ENCODE data around the gene PDZD7. TPM values are rescaled to one million over a fixed set of nuclear protein-coding genes. Genes with fewer than 3 reads are reported as not detected.

Gene PDZD7
- total RNA-seq, 8 experiments from 2014 or later: 0.27 to 9.6 (median 3.5) TPM

- ATAC-seq (replicated peaks in 6 of 8): no peak
- Histone ChIP-seq H3K4me3 (no peak overlapping the region), H3K27ac (no peak overlapping the region), H3K4me1 (replicated peaks in 1 of 2) (peaks cover 10 to 18% of the 10 kb centered on the region in 2 donors)
- in situ Hi-C loops (cut with MboI; ENCODE audit: low pct_unique_long_range_greater_than_20kb in 2 of 9, low sequenced_read_pairs in 9 of 9, unreplicated experiment in 9 of 9): no loop called here
- WGBS, 10 experiments: 70 to 85% (median 80%) methylated on average over 1 to 4 of the region's 6 CpGs; no CpG with 5 or more reads in 7 of the 10 experiments
Observed at GRCh38 chr10:101008823-101009423, 22.0 kb downstream of the PDZD7 start.

DNA sequence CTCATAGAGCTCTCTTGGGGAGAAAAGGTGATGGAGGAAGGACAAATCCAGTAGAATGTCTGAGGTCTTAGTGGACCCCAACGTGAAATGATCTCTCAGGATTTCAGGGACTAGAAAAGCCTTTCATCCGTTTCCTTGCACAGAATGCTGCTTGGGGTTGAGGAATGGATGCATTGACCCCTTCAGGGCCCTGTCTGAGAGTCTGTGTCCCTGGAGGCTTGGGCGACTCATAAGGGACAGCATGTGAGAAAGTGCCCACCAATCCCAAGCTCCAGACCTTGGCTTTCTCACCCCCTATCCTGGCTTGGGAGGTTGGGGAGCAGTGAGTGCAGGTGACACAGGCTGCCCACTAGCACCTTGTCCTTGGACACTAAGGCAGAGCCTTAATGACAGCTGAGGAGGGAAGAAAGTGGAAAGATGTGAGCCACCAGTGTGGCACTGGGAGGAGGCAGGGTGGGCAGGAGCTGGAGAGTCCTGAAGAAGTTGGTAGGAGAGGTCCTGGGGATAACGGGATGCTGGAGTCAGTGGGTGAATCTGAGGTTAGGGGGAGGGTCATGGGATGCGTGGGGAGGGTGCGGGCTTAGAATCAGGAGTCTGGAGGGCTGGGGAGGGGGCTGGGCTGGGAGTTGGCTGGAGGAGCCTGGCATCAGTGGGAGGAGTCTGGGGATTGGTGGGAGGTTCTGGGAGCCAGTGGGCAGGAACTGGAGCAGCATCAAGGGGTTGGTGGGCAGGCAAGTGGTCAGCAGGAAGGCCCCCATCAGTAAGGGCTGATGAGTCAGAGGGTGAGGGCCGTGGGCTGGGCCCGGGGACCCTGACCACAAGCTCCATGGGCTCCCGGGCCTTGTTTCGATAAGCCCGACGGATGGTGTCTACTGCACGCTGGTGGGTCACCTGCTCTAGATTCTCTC, 22.8 kb downstream of the PDZD7 start:
- H3K27ac ChIP-seq: no peak overlapping the region
- peaks cover 10 to 18% of the 10 kb centered on the region in 2 donors for H3K4me1 ChIP-seq (replicated peaks in 1 of 2)
- in situ Hi-C loops (cut with MboI; ENCODE audit: low pct_unique_long_range_greater_than_20kb in 2 of 9, low sequenced_read_pairs in 9 of 9, unreplicated experiment in 9 of 9): no loop called here
- WGBS, 10 experiments: 60 to 85% (median 80%) methylated on average over 1 to 6 of the region's 13 CpGs; no CpG with 5 or more reads in 6 of the 10 experiments
- ATAC-seq (replicated peaks in 6 of 8): no peak
- no peak overlapping the region for H3K4me3 ChIP-seq

GRCh38 chr10:101007099-101007711, 23.7 kb downstream of the PDZD7 start:
- no peak overlapping the region for H3K4me3 ChIP-seq
- H3K4me1 ChIP-seq (replicated peaks in 1 of 2): peaks cover 10 to 18% of the 10 kb centered on the region in 2 donors
- peak in 2 of 8 experiments; percentile 3 to 12 for ATAC-seq (replicated peaks in 6 of 8)
- in situ Hi-C loops (cut with MboI; ENCODE audit: low pct_unique_long_range_greater_than_20kb in 2 of 9, low sequenced_read_pairs in 9 of 9, unreplicated experiment in 9 of 9): no loop called here
- H3K27ac ChIP-seq: peak overlapping the region; percentile 11 to 70
- 31 to 100% (median 56%) methylated on average over 2 to 5 of the region's 11 CpGs; no CpG with 5 or more reads in 7 of the 10 experiments for WGBS, 10 experiments

DNA sequence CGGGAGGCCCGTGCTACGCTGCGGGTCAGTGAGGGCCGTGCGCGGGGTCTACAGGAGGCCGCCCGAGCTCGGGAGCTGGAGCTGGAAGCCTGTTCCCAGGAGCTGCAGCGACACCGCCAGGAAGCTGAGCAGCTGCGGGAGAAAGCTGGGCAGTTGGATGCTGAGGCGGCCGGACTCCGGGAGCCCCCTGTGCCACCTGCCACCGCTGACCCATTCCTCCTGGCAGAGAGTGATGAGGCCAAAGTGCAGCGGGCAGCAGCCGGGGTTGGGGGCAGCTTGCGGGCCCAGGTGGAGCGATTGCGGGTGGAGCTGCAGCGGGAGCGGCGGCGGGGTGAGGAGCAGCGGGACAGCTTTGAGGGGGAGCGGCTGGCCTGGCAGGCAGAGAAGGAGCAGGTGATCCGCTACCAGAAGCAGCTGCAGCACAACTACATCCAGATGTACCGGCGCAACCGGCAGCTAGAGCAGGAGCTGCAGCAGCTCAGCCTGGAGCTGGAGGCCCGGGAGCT, 24.3 kb downstream of the PDZD7 start:
- in situ Hi-C loops (cut with MboI; ENCODE audit: low pct_unique_long_range_greater_than_20kb in 2 of 9, low sequenced_read_pairs in 9 of 9, unreplicated experiment in 9 of 9): no loop called here

DNA sequence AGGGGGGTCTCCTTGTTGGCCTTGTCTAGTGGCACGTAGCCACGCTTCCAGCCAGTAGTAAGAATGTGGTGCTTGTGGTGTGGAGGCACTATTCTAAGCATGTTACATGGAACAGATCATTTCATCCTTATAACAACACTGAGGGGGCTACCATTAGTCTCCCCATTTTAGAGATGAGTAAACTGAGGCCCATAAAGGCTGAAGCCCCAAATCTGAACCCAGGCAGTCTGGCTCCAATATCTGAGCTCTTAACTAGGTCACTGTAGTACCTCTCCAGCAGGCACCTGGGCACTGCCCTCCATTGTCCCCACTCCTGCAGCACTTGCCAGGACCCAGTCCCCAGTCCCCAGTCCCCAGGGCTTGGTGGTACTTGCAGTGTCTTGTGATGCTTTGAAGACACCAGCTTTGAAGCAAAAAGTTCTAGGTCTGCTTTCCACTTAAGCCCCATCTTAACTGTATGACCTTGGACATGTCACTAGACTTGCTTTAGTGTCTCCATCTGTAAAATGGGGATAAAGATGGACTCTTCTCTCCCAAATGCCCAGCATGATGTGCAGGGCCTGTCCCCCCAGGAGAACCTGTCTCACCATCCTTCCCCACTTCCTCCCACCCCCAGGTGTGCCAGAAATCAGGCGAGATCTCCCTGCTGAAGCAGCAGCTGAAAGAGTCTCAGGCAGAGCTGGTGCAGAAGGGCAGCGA, 24.9 kb downstream of the PDZD7 start:
- no peak for ATAC-seq (replicated peaks in 6 of 8)

More for the DNA sequence above, 24.3 kb downstream of the PDZD7 start:
- no peak overlapping the region for H3K4me3 ChIP-seq
- ATAC-seq (replicated peaks in 6 of 8): peak in 3 of 8 experiments; percentile 11 to 18 (median 11)
- WGBS, 10 experiments: 80 to 95% (median 91%) methylated on average over 4 to 11 of the region's 33 CpGs; no CpG with 5 or more reads in 6 of the 10 experiments
- peaks cover 14 to 23% of the 10 kb centered on the region in 2 donors for H3K4me1 ChIP-seq (replicated peaks in 1 of 2)
- peak overlapping the region; percentile 33 to 70 for H3K27ac ChIP-seq

GRCh38 chr10:101005361-101005760, 25.6 kb downstream of the PDZD7 start:
- Histone ChIP-seq H3K27ac (no peak overlapping the region), H3K4me1 (replicated peaks in 1 of 2) (peaks cover 25 to 30% of the 10 kb centered on the region in 2 donors), H3K4me3 (no peak overlapping the region)
- 67 to 97% (median 90%) methylated on average over 1 to 12 of the region's 23 CpGs; no CpG with 5 or more reads in 4 of the 10 experiments for WGBS, 10 experiments
- in situ Hi-C loops (cut with MboI; ENCODE audit: low pct_unique_long_range_greater_than_20kb in 2 of 9, low sequenced_read_pairs in 9 of 9, unreplicated experiment in 9 of 9): no loop called here
- ATAC-seq (replicated peaks in 6 of 8): no peak

More for the DNA sequence above, 24.9 kb downstream of the PDZD7 start:
- Histone ChIP-seq H3K27ac (peak overlapping the region in 1 of 2 donors; percentile 33), H3K4me1 (replicated peaks in 1 of 2) (peaks cover 20 to 27% of the 10 kb centered on the region in 2 donors), H3K4me3 (no peak overlapping the region)
- 100% methylated on average over 1 of the region's 4 CpGs; no CpG with 5 or more reads in 8 of the 10 experiments for WGBS, 10 experiments
- in situ Hi-C loops (cut with MboI; ENCODE audit: low pct_unique_long_range_greater_than_20kb in 2 of 9, low sequenced_read_pairs in 9 of 9, unreplicated experiment in 9 of 9): no loop called here

- Histone ChIP-seq H3K4me3 (no peak overlapping the region), H3K4me1 (replicated peaks in 1 of 2) (peaks cover 24 to 26% of the 10 kb centered on the region in 2 donors), H3K27ac (no peak overlapping the region)
- 100% methylated on average over 3 of the region's 18 CpGs; no CpG with 5 or more reads in 9 of the 10 experiments for WGBS, 10 experiments
- no peak for ATAC-seq (replicated peaks in 6 of 8)
- in situ Hi-C loops (cut with MboI; ENCODE audit: low pct_unique_long_range_greater_than_20kb in 2 of 9, low sequenced_read_pairs in 9 of 9, unreplicated experiment in 9 of 9): no loop called here
Observed at GRCh38 chr10:101003639-101004206, 27.2 kb downstream of the PDZD7 start.

- no peak for ATAC-seq (replicated peaks in 6 of 8)
- H3K4me1 ChIP-seq (replicated peaks in 1 of 2): peaks cover 17 to 28% of the 10 kb centered on the region in 2 donors
- in situ Hi-C loops (cut with MboI; ENCODE audit: low pct_unique_long_range_greater_than_20kb in 2 of 9, low sequenced_read_pairs in 9 of 9, unreplicated experiment in 9 of 9): no loop called here
- H3K27ac ChIP-seq: no peak overlapping the region
- no peak overlapping the region for H3K4me3 ChIP-seq
- 94 to 96% methylated on average over 3 to 5 of the region's 11 CpGs; no CpG with 5 or more reads in 8 of the 10 experiments for WGBS, 10 experiments
Observed at GRCh38 chr10:101002456-101002855, 28.5 kb downstream of the PDZD7 start.

DNA sequence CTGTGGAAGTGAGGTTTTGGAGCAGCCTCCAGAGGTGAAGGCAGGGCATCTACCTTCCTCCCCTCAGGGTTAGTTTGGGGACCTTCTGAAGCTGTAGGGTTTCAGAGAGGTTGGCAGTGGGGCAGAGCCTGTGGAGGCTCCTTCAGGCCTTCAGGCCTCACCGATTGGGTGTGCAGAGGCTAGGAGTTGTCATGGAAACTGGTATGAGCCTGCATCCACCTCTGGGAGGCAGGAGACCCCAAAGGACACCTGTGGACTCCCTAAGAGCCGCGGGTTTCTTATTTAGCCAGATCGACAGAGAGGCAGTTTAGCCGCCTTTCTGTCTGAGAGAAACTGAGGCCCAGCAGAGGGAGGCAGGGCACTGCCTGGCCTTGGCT, 29.3 kb downstream of the PDZD7 start:
- no peak for ATAC-seq (replicated peaks in 6 of 8)
- H3K4me3 ChIP-seq: peak overlapping the region; percentile 3 to 81 (median 71)
- peaks cover 17 to 28% of the 10 kb centered on the region in 2 donors for H3K4me1 ChIP-seq (replicated peaks in 1 of 2)
- peak overlapping the region; percentile 2 to 96 for H3K27ac ChIP-seq
- WGBS, 10 experiments: 0 to 90% (median 80%) methylated on average over 1 to 4 of the region's 5 CpGs; no CpG with 5 or more reads in 5 of the 10 experiments
- in situ Hi-C loops (cut with MboI; ENCODE audit: low pct_unique_long_range_greater_than_20kb in 2 of 9, low sequenced_read_pairs in 9 of 9, unreplicated experiment in 9 of 9): no loop called here

DNA sequence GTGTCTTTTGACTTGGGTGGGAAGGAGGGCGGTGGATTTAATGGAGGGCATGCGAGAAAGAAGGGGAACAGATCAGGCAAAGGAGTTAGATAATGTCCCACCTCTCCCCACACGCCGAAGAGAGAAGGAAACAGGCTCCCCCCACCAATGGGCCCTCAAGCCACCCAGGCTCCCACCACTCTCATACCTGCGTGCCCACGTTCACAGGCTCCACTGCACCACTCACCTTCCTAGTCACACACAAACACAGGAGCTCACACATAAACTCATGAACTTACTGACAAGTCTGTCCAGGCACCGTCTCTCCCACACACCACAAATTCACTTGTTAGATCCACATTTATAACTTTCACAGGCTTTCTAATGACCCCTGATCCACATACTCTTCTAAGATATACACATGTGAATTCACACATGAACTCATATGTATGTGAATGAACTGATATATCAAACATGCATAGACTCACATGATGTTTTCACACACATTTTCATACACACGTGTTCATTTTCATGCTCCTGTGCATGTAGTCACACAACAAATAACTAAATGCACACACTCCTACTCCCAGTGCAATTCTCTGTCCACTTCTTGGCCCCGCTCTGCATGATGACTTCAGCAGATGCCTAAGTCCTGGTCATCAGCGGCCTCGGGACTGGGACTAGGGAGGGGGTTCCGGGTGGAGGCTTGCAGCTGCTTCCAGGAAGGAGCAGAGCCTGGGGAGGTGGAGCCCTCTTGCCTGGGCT, 29.8 kb downstream of the PDZD7 start:
- peak overlapping the region; percentile 57 to 81 (median 71) for H3K4me3 ChIP-seq
- H3K4me1 ChIP-seq (replicated peaks in 1 of 2): peaks cover 20 to 31% of the 10 kb centered on the region in 2 donors
- WGBS, 10 experiments: 0 to 40% (median 30%) methylated on average over 1 to 8 of the region's 12 CpGs; no CpG with 5 or more reads in 3 of the 10 experiments
- peak in 7 of 8 experiments; percentile 3 to 37 (median 12) for ATAC-seq (replicated peaks in 6 of 8)
- H3K27ac ChIP-seq: peak overlapping the region; percentile 96 to 99
- in situ Hi-C loops (cut with MboI; ENCODE audit: low pct_unique_long_range_greater_than_20kb in 2 of 9, low sequenced_read_pairs in 9 of 9, unreplicated experiment in 9 of 9): no loop called here

GRCh38 chr10:101000127-101000914, 30.6 kb downstream of the PDZD7 start:
- in situ Hi-C loops (cut with MboI; ENCODE audit: low pct_unique_long_range_greater_than_20kb in 2 of 9, low sequenced_read_pairs in 9 of 9, unreplicated experiment in 9 of 9): no loop called here
- H3K4me1 ChIP-seq (replicated peaks in 1 of 2): peaks cover 20 to 31% of the 10 kb centered on the region in 2 donors
- peak overlapping the region; percentile 96 to 99 for H3K27ac ChIP-seq
- ATAC-seq (replicated peaks in 6 of 8): no peak
- peak overlapping the region; percentile 57 to 81 (median 71) for H3K4me3 ChIP-seq
- 0 to 20% (median 8%) methylated on average over 1 to 4 of the region's 19 CpGs; no CpG with 5 or more reads in 6 of the 10 experiments for WGBS, 10 experiments
